Fibroblast of skin of left biceps (primary cell): ENCODE measurements around the gene DDX23.
A peak's percentile ranks its signal among the peaks of the same experiment; 100 is the strongest.
"Not testable (repeated sequence)": the region's sequence is repeated elsewhere in the genome, so short reads cannot be mapped to it uniquely, and the experiment has no call there.

Experiments used
- DNase-seq, 2 experiments: peaks; one replicate each; pipeline ENCODE4 v3.0.0-alpha.2; 2013; ENCODE audit warnings: low read depth in 2 of 2

Gene DDX23

DNA sequence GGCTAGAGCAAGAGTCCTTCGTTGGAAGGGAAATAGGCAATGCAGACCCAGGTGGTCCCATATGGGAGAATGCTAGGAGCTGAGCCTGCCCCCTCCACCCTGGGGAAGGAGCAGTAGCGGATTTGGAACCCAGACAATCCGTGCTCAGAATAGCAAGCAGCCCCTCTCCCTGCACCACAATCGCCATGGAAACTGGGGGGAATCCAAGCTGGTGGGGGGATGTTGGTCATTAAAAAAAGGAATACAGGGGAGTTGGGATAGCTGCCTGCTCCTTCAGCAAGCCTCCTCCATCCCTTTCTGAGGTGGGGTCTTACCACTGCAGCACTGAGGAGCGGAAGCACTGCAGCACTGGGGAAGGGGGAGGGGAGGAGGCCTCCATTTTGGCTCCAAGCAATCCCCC is 10.8 kb upstream of the DDX23 start:
- DNase-seq = no peak

DNA sequence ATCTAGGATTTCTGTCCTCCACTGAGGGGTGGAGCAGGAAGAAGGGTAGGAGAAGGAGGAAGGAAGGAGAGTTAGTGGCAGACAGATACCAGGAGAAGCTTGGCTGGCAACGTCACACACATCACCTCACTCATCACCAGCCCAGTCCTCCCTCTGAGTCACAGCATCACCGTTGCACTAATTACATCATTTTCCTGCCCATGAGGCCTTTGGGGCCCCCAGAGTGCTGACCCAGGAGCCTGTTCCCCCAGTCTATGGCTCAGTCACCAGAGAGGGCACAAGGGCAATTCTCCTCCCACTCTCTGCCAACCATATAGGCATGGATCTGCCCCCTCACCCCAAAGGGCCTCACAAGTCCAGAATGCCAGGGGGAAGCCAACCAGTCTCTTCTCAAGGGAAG is 9.1 kb upstream of the DDX23 start:
- no peak for DNase-seq

DNA sequence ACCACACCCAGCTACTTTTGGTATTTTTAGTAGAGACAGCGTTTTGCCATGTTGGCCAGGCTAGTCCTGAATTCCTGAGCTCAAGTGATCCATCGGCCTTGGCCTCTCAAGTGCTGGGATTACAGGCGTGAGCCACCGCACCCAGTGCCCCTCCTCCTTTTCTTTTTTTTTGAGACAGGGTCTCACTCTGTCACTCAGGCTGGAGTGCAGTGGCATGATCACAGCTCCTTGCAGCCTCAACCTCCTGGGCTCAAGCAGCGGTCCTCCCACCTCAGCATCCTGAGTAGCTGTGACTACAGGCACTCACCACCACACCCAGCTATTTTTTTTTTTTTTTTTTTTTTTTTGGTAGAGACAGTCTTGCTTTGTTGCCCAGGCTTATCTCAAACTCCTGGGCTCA is 8.3 kb upstream of the DDX23 start:
- DNase-seq = not testable (repeated sequence)

DNA sequence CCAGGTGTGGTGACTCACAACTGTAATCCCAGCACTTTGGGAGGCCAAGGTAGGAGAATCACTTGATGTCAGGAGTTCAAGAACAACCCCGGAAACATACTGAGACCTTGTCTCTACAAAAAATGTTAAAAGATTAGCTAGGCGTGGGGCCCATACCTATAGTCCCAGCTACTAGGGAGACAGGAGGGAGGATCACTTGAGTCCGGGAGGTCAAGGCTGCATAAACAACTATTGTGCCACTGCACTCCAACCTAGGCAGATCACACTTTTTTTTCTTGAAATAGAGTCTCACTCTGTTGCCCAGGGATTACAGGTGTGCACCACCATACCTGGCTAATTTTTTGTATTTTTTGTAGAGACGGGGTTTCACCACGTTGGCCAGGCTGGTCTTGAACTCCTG is 7.6 kb upstream of the DDX23 start:
- no peak for DNase-seq

DNA sequence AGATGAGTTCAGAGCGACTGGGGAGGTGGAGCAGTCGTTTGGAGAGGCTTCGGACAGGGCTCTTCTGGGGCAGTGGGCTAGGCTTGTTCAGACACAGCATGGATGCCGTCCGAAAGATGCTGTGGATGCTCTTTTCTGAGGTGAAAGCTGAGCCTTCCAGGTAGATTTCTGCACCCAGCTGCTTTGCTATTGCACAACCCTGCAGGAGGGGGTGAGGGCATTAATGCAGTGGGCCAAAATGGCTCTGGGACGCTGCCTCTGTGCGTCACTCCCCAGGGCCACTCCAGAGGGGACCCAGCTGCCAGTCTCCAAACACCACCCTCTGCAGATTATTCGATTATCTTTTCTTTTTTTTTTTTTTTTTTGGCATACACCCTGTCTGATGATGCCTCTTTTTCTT is 6.1 kb upstream of the DDX23 start:
- no peak for DNase-seq

DNA sequence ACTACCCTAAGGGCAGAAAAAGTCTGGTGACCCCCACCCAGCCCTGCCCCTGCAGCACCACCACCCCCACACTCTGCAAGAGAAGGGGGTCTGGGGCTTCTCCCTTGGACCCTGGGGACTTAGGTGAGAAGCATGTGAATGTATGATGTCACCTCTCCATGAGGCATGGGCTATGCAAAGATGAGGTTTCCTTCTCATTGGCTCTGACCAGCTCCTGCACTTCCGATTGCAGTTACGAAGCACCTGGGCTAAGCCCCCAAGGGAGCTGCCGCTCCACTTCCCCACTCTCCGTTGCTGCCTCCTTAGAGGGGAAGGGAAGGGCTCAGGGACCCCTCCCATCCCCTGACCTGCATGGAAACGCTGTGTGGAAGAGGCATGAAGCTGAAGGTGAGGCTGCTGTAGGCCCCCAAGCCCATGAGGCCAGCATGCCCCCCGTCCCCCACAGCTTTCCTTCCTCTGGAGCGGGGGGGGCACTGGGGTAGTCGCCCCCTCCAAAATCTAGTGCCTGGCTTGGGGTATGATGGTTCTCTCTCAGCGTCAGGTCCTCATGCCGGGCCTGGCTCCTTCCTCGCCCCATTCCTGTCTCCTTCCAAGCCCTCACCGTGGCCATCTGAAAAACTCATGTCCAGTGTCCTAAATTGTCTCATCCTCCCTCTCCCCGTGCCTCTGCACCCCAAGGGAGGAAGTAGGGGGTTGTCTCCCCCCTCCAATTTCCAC is 5.5 kb upstream of the DDX23 start:
- DNase-seq = no peak

DNA sequence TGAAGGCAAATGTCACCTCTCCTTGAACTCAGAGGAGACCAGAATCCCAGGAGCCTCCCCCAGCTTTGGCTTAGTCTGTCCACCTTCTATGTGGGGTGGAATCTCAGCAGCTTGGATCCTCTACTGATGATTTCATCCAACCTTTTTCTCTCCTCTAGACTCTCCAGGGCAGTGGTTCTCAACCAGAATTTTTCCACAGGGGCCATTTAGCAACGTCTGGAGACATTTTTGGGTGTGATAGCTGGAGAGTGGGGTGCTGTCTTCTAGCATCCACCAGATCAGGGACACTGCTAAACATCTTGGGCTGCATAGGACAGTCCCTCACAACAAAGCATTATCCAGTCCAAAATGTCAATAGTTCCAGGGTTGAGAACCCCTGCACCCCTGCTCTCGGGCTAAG is 4.4 kb upstream of the DDX23 start:
- no peak for DNase-seq

DNA sequence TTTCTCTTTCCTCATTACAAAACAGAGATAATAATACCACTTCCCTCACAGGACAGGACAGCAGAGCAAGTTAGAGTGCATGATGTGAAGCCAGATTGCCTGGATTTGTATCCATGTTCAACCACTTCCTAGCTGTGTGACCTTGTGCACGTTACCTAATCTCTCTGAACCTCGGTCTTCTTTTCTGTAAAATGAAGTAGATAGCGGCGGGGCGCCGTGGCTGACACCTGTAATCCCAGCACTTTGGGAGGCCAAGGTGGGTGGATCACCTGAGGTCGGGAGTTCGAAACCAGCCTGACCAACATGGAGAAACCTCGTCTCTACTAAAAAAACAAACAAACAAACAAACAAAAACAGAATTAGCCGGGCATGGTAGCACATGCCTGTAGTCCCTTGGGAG is 3.0 kb upstream of the DDX23 start:
- DNase-seq = not testable (repeated sequence)

DNA sequence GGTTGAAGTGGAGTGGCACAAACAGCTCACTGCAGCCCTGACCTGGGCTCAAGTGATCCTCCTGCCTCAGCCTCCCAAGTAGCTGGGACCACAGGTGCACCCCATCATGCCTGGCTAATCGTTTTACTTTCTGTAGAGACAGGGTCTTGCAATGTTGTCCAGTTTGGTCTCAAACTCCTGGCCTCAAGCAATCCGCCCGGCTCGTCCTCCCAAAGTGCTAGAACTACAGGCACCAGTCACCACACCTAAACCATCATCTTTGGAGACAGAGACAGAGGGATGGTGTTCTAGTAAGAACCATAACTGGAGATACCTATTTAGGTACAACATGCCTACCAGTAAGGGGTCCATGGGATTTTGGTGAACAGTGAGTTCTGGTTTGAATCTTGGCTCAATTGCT is 2.5 kb upstream of the DDX23 start:
- no peak for DNase-seq

DNA sequence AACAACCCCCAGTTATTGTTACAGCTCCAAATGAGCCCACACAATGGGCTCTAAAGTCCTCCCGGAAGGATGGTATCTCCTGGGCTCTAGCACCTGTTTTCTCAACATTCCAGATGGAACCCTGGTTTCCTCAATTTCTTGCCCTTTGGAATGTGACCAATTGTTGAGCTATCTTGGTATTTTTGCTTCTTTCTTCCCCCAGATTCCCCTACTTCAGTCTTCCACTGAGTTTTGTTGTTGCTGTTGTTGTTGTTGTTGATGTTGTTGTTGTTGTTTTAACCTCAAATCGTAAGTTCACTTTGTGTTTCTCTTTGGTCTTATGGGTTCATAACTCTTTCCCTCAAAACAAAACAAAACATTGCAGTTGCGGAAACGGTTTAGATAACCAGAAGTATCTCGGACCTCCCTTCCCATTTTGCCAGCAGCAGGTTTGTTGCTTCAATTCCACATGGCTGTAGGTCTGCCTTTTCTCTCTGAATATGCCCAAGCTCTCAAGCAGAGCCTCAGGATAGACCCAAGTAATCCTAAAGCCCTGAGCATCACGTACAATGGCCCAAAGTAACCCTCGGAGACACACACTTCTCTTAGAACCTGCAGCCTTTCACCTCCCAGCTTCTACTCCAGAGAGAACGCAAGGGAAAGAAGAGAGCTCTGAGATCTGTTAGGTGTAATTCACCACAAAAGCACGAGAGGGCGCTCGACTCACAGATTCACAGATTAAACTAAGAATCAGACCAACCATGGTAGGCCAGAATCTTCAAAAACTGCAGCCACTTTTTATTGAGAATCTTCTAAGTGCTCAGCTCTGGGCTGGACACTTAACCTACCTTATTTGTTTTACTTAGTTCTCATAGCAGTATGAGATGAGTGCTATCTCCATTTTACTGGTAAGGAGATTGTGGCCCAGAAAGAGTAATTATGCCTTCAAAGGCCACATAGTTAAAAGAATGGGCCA is 1.0 kb upstream of the DDX23 start:
- DNase-seq = peak; percentile 66 to 68

DNA sequence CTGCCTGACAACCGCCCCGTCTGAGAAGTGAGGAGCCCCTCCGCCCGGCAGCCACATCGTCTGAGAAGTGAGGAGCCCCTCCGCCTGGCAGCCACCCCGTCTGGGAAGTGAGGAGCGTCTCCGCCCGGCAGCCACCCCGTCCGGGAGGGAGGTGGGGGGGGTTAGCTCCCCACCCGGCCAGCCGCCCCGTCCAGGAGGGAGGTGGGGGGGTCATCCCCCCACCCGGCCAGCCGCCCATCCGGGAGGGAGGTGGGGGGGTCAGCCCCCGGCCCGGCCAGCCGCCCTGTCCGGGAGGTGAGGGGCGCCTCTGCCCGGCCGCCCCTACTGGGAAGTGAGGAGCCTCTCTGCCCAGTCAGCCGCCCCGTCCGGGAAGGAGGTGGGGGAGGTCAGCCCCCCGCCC is 9.9 kb downstream of the DDX23 start:
- DNase-seq = not testable (repeated sequence)

DNA sequence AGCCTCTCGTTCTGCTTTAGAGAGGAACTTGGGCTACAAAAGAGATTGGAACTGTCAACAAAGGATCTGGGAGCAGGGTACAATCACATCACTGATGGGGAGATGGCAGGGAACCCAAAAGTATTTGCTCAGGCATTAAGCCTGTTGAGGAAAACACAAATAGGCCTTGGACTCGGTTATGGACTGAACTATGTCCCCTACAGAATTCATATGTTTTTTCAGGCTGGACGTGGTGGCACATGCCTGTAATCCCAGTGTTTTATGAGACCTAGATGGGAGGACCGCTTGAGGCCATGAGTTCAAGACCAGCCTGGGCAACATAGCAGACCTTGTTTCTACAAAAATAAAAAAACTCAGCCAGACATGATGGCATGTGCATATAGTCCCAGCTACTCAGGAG is 13.9 kb downstream of the DDX23 start:
- DNase-seq = no peak

DNA sequence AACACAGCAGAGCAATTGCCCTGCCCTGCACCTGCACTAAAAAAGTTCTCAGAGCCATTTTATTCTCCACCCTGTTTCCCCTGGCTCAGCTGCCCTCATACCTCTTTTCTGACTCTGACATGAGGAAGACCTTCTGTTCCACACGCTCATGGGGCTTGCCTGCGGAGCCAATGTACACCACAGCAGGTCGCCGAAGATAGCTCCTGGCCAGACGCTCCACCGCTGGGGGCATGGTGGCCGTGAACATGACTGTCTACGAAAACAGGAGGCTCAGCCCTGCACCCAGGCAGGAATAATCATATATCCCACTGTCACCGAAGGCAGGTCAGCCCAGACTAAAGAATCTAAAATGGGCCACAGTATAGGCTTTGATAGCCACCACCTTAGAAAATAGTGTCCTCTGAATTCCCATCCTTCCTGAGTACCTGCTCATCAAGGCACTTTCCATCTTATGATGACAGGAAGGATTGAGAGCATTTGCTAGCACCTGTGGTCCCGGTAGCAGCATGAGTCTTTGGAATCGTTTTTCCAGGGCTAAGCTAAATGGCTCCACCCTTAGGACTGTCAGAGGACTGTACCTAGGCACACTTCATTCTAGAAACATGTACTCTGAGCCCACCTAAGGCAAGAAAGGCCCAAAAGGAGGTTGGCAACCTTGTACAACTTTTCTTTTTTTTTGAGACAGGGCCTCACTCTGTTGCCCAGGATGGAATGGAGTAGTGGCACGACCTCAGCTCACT is 19.5 kb downstream of the DDX23 start:
- no peak for DNase-seq

DNA sequence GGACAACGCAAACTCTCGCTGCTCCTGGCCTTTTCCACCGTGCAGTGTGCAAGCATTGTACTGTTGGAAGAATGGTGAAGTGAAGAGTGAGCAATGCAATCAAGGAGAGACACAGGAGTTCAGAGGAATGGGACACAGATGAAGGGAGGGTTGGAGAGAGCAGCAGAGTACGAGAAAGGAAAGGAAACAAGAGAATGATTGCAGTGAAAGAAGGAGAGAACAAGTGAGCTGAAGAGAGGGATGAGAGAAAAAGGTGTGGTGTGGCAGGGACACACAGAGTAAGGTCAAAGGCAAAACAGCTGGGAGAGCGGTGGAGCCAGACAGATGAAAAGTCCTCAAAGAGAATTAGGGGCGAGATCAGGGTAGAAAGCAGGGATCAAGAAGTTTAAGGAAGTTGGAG is 20.7 kb downstream of the DDX23 start:
- DNase-seq = no peak

DNA sequence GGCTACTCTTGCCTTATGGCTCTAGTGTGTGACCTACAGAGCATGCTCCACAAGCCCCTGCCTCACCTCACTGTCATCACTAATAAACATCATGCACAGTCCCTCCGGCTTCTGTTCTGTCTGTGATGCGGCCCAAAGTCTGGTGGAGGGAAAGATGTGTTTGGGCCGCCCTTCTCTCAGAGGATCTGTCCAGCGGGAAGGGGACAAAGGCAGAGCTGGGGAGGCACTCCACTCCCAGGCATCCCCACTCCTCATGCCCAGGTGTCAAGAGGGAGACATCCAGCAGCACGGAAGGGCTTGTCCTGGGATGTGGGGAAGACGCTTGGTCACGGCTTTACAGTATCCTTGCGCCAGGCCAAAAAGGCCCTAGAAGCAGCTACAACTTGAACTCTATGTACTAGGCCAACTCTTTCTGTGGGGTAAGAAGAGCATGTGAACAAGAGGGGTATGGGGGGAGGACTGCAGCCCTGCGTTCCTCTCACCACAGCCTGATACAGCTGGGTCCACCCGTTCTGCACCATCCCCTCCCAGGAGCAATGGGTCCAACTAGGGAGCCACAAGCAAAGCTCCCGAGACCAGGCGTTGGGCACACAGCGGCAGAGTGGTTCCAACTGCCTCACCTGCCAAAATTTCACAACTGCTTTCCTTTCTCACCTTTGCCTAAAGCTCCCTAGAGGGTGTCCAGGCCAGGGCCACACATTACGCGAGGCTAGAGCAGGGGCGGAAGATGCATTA is 23.0 kb downstream of the DDX23 start:
- no peak for DNase-seq

DNA sequence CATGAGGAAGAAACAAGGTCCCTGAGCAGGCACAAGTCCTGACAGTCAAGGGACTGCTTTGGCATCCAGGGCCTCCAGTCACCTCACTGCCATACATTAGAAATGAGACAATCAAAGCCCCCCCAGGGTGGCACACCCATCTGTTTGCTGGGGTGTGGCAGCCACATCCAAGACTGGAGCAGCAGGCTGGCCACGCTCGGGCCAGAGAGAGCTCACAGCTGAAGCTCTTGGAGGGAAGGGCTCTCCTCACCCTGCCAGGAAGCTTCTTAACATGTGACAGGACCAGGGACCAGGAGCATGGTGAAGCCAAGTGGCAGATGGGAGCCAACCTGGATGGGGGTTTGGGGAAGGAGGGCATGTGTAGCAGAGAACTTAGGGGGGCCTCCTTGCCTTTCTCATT is 23.7 kb downstream of the DDX23 start:
- DNase-seq = no peak

DNA sequence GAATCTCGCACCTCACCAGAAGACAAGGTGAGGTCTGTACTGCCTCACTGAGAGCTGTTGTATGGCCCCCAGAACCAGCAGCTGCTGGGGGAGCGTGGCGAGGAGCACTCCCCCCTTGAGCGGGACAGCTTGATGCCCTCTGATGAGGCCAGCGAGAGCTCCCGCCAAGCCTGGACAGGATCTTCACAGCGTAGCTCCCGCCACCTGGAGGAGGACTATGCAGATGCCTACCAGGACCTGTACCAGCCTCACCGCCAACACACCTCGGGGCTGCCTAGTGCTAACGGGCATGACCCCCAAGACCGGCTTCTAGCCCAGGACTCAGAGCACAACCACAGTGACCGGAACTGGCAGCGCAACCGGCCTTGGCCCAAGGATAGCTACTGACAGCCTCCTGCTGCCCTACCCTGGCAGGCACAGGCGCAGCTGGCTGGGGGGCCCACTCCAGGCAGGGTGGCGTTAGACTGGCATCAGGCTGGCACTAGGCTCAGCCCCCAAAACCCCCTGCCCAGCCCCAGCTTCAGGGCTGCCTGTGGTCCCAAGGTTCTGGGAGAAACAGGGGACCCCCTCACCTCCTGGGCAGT is 24.4 kb downstream of the DDX23 start:
- DNase-seq = no peak

DNA sequence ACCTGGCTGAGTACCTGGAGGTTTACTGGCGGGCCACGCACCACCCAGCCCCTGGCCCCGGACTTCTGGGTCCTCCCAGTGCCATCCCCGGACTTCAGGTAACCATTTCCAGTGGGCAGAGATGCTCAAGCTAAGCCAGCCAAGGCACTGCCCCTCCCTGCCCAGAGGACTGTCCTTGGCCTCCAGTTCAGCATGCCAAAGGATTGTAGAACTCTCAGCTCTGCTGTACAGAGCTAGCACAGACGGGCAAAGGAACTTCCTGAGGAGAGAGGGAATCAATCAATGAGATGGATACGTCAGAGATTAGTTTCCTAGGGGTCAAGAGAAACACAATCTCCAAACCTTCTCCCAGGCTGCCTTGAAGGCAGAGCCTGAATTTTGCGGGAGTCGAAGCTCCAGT is 24.9 kb downstream of the DDX23 start:
- no peak for DNase-seq

DNA sequence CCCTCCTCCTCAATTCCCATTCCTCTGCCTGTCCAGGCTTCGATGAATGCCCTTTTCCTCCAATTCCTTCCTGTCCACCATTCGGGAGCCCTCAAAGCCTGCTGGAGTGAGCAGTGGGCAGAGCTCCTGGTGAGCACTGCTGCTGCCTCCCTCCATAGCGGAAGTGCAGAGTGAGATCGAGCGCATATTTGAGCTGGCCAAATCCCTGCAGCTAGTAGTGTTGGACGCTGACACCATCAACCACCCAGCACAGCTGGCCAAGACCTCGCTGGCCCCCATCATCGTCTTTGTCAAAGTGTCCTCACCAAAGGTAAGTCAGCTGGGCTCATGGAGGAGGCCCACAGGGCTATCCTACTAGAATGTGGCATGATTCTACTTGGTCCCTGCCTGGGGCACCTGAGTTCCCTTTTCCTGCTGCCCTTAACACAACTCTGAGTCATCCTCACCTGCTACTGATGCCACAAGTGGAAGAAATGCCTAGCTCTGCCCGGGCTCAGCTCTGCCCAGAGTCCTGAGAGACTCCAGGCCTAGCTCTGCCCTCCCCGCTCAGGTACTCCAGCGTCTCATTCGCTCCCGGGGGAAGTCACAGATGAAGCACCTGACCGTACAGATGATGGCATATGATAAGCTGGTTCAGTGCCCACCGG is 25.6 kb downstream of the DDX23 start:
- DNase-seq = no peak

DNA sequence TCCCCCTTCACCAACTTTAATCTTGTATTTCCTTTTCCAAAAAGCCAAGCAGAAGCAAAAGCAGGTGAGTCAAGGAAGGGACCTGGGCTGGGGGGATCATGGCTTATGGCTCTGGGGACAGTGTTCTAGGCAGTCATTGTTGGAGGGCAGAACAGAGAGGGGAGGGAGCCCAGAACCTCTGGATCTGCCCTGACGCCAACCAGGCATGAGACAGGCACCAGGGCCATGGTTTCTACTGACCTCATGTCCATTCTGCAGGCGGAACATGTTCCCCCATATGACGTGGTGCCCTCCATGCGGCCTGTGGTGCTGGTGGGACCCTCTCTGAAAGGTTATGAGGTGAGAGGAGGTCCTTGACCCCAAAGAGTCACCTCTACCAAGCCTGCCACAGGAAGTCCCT is 27.1 kb downstream of the DDX23 start:
- no peak for DNase-seq

DNA sequence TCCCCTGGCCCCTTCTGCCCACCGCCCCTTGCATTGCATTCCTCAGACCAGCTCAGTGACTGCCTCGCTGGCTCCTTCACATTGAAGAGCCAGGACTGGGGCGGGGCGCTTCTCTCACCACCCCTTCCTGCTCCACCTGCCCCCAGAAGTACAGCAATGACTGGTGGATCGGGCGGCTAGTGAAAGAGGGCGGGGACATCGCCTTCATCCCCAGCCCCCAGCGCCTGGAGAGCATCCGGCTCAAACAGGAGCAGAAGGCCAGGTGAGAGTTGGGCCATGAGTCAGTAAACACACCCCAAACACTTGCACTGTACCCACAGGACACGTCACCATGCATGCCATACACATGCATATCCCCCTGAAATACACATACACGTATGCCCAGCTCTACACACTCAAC is 27.9 kb downstream of the DDX23 start:
- DNase-seq = no peak
